Mammary epithelial cell (primary cell): ENCODE data around the gene GPC6.
A peak's percentile ranks its signal among the peaks of the same experiment; 100 is the strongest.

ENCODE experiments used
- EZH2 ChIP-seq: IDR thresholded peaks from 2 replicates; pipeline ENCODE4 v1.6.1; 2012; ENCODE audit warnings: low read length, inconsistent platforms, borderline replicate concordance
- TF ChIP-seq, protein P1 (sequence below), 2 donors: IDR thresholded peaks in 1 of 2; conservative IDR thresholded peaks in 1 of 2; 2 replicates each; pipeline ENCODE4 v1.5.1; 2011 to 2012; ENCODE audit warnings: inconsistent platforms in 2 of 2, low read length in 2 of 2, mild to moderate bottlenecking in 2 of 2, control low read depth in 1 of 2, low read depth in 1 of 2; ENCODE audit not compliant: insufficient read depth in 1 of 2; ENCODE audit errors: extremely low read depth in 1 of 2

DNA sequence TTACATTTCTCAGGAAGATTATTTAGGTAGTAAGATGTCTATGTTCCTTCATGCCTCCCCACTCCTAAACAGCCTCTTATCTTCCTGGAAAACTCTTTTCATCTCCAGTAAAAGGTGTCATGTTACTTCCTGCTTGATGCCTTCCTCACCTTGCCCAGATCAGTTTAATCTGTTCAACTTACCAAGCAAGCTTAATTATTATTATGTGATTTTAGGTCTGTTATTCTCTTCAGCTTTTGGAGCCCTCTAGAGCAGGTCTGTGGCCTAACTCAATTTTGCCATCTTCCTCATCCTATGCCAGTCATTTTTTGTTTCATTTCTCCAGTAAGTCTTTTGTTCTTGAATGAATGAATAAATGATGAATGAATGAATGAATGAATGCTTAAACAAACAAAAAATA is 724.5 kb downstream of the GPC6 start:
- TF ChIP-seq, protein P1, sequence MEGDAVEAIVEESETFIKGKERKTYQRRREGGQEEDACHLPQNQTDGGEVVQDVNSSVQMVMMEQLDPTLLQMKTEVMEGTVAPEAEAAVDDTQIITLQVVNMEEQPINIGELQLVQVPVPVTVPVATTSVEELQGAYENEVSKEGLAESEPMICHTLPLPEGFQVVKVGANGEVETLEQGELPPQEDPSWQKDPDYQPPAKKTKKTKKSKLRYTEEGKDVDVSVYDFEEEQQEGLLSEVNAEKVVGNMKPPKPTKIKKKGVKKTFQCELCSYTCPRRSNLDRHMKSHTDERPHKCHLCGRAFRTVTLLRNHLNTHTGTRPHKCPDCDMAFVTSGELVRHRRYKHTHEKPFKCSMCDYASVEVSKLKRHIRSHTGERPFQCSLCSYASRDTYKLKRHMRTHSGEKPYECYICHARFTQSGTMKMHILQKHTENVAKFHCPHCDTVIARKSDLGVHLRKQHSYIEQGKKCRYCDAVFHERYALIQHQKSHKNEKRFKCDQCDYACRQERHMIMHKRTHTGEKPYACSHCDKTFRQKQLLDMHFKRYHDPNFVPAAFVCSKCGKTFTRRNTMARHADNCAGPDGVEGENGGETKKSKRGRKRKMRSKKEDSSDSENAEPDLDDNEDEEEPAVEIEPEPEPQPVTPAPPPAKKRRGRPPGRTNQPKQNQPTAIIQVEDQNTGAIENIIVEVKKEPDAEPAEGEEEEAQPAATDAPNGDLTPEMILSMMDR (conservative IDR thresholded peaks at IDR 0.05 in 1 of 2, IDR thresholded peaks at IDR 0.05 in 1 of 2; ENCODE audit: extremely low read depth in 1 of 2, insufficient read depth in 1 of 2, low read depth in 1 of 2, low read length in 2 of 2): peak in 1 of 2 donors; percentile 7
- no peak for TF ChIP-seq EZH2
